ENCODE data around the gene PACSIN1. TPM values are rescaled to one million over a fixed set of nuclear protein-coding genes. Genes with fewer than 3 reads are reported as not detected.

PACSIN1 gene
- total and polyA plus RNA-seq, 8 donors, result 0.09 to 0.51 (median 0.25) TPM; not detected in 1

GRCh38 chr6:34516391-34517324 lies 50.8 kb downstream of the PACSIN1 start:
- Histone ChIP-seq H3K4me3 (no peak overlapping the region), H3K9me3 (no peaks in the 10 kb centered on the region), H3K36me3 (no peaks in the 10 kb centered on the region), H3K4me1 (no peaks in the 10 kb centered on the region), H3K27me3 (peaks cover 0 to 37% of the 10 kb centered on the region in 2 donors), H3K27ac (no peak overlapping the region)
- ATAC-seq (no peak), DNase-seq (no peak)
- no peak for TF ChIP-seq CTCF (IDR thresholded peaks at IDR 0.05)
- intact Hi-C loops (cut with DNase I), result no loop called here

- ATAC-seq (no peak), DNase-seq (no peak)
- intact Hi-C loops (cut with DNase I), result no loop called here
- H3K27me3 ChIP-seq, result peaks cover 0 to 37% of the 10 kb centered on the region in 2 donors
- TF ChIP-seq CTCF (IDR thresholded peaks at IDR 0.05), result no peak
- no peak overlapping the region for H3K27ac ChIP-seq
- H3K9me3 ChIP-seq, result no peaks in the 10 kb centered on the region
- no peak overlapping the region for H3K4me3 ChIP-seq
- no peaks in the 10 kb centered on the region for H3K4me1 ChIP-seq
- no peaks in the 10 kb centered on the region for H3K36me3 ChIP-seq
Observed at GRCh38 chr6:34517461-34517881, 51.6 kb downstream of the PACSIN1 start.

- TF ChIP-seq CTCF (IDR thresholded peaks at IDR 0.05), result no peak
- intact Hi-C loops (cut with DNase I), result no loop called here
- ATAC-seq (no peak), DNase-seq (no peak)
- H3K27ac ChIP-seq, result no peak overlapping the region
- H3K27me3 ChIP-seq, result peaks cover 0 to 37% of the 10 kb centered on the region in 2 donors
- H3K4me3 ChIP-seq, result no peak overlapping the region
- no peaks in the 10 kb centered on the region for H3K9me3 ChIP-seq
- no peaks in the 10 kb centered on the region for H3K36me3 ChIP-seq
- H3K4me1 ChIP-seq, result no peaks in the 10 kb centered on the region
Observed at GRCh38 chr6:34517966-34518365, 52.1 kb downstream of the PACSIN1 start.

- DNase-seq, result no peak
- Histone ChIP-seq H3K4me3 (no peak overlapping the region), H3K9me3 (no peaks in the 10 kb centered on the region), H3K4me1 (no peaks in the 10 kb centered on the region), H3K27ac (no peak overlapping the region), H3K36me3 (no peaks in the 10 kb centered on the region), H3K27me3 (peaks cover 0 to 32% of the 10 kb centered on the region in 2 donors)
- no peak for ATAC-seq
- intact Hi-C loops (cut with DNase I), result no loop called here
- TF ChIP-seq CTCF (IDR thresholded peaks at IDR 0.05), result no peak
Observed at GRCh38 chr6:34518669-34519365, 52.9 kb downstream of the PACSIN1 start.

Data from left lung (tissue), 10 donors.